GM12878 (cell line): ENCODE measurements around the gene HNF4A. TPM values are rescaled to one million over a fixed set of nuclear protein-coding genes. Genes with fewer than 3 reads are reported as not detected.

Experiments used
- ATAC-seq: fragments of 200-7000 bp; cut with Tn5 transposase; 3 replicates; pipeline ENCODE4 v1.9.1; 2020; ENCODE audit warnings: mild to moderate bottlenecking, moderate library complexity
- BruUV-seq: library from RNA; stranded (reverse); fragments of 400-500 nt; replicated peaks from 2 replicates; lab custom pipeline; 2021; lab: Mats Ljungman, UMichigan
- CTCF ChIA-PET: fragments of 300-600 bp; sonication (Branson Sonifier 250); formaldehyde crosslinking; extraction: SDS; loops from one replicate; lab custom pipeline; 2021; ENCODE audit warnings: inconsistent platforms; lab: Yijun Ruan, JAX
- POLR2A ChIA-PET: fragments of 350-600 bp; formaldehyde crosslinking; extraction: SDS; loops from one replicate; lab custom pipeline; 2021; ENCODE audit warnings: inconsistent platforms; lab: Charles Lee
- RAD21 ChIA-PET: fragments of 300-600 bp; sonication (Branson Sonifier 250); formaldehyde crosslinking; loops from one replicate; lab custom pipeline; 2023; ENCODE audit warnings: antibody characterized with exemption; ENCODE audit not compliant: unreplicated experiment; lab: Charles Lee
- SMC1A ChIA-PET: fragments of 300-600 bp; sonication (Branson Sonifier 250); formaldehyde crosslinking; loops from one replicate; lab custom pipeline; 2023; ENCODE audit not compliant: unreplicated experiment, uncharacterized antibody; lab: Charles Lee
- DNase-seq: peaks from one replicate; pipeline ENCODE4 v3.0.0-alpha.2; 2011; ENCODE audit warnings: low read depth, low spot score
- FAIRE-seq: peaks from 3 replicates; lab custom pipeline; 2011; peaks lifted over from hg19 to GRCh38; lab: Jason Lieb, UNC
- H2AFZ ChIP-seq: 2 replicates; pipeline ENCODE4 v1.6.0; 2011; ENCODE audit warnings: low read depth, low read length, control low read depth; ENCODE audit not compliant: control insufficient read depth
- H3K27ac ChIP-seq: 2 replicates; pipeline ENCODE4 v1.5.1; 2011; ENCODE audit warnings: control low read depth; ENCODE audit not compliant: control insufficient read depth, insufficient read depth
- H3K27me3 ChIP-seq, 2 experiments: replicated peaks in 1 of 2; 2 replicates each; pipeline versions ENCODE4 v1.6.0 to v1.6.1; 2011; ENCODE audit warnings: low read length in 1 of 2; ENCODE audit not compliant: control insufficient read depth in 2 of 2, insufficient read depth in 2 of 2
- H3K36me3 ChIP-seq, 2 experiments: 2 replicates each; pipeline ENCODE4 v1.5.1; 2011; ENCODE audit warnings: low read length in 1 of 2; ENCODE audit not compliant: control insufficient read depth in 2 of 2, insufficient read depth in 2 of 2
- H3K4me1 ChIP-seq: 2 replicates; pipeline ENCODE4 v1.6.1; 2011; ENCODE audit warnings: mild to moderate bottlenecking, low read length, moderate library complexity, mixed read lengths; ENCODE audit not compliant: control insufficient read depth, insufficient read depth
- H3K4me2 ChIP-seq: 2 replicates; pipeline ENCODE4 v1.6.0; 2011; ENCODE audit warnings: control low read depth; ENCODE audit not compliant: control insufficient read depth, insufficient read depth
- H3K4me3 ChIP-seq: fragments of 200-600 bp; sonication (generic); 2 replicates; pipeline ENCODE4 v1.5.1; 2016
- H3K79me2 ChIP-seq: 2 replicates; pipeline ENCODE4 v1.6.0; 2011; ENCODE audit warnings: low read length; ENCODE audit not compliant: control insufficient read depth, insufficient read depth
- H3K9ac ChIP-seq: 2 replicates; pipeline ENCODE4 v1.8.0; 2011; ENCODE audit warnings: low read length, control low read depth, mixed read lengths; ENCODE audit not compliant: control insufficient read depth, insufficient read depth
- H3K9me3 ChIP-seq: replicated peaks from 3 replicates; pipeline ENCODE4 v1.5.1; 2011; ENCODE audit warnings: mild to moderate bottlenecking, low read length; ENCODE audit not compliant: control insufficient read depth, insufficient read depth
- H4K20me1 ChIP-seq: 2 replicates; pipeline ENCODE4 v1.6.0; 2011; ENCODE audit not compliant: control insufficient read depth, insufficient read depth
- BACH1 ChIP-seq: fragments of 450-650 bp; IDR thresholded peaks from 2 replicates; pipeline ENCODE4 v1.6.1; 2017; ENCODE audit warnings: mild to moderate bottlenecking, borderline replicate concordance
- BCL11A ChIP-seq: IDR thresholded peaks from 2 replicates; pipeline ENCODE4 v1.6.1; 2011; ENCODE audit warnings: low read depth, low read length
- CHD1 ChIP-seq: IDR thresholded peaks from 2 replicates; pipeline ENCODE4 v1.6.1; 2012; ENCODE audit warnings: low read depth, low read length, improper control_type of control experiment
- E4F1 ChIP-seq: fragments of 450-650 bp; IDR thresholded peaks from 2 replicates; pipeline ENCODE4 v1.6.1; 2018; ENCODE audit warnings: borderline replicate concordance, mild to moderate bottlenecking; ENCODE audit not compliant: partially characterized antibody
- FOXK2 ChIP-seq: fragments of 450-650 bp; IDR thresholded peaks from 2 replicates; pipeline ENCODE4 v1.6.1; 2017; ENCODE audit warnings: mild to moderate bottlenecking, moderate library complexity
- GABPA ChIP-seq: IDR thresholded peaks from 2 replicates; pipeline ENCODE4 v1.6.1; 2014; ENCODE audit warnings: antibody characterized with exemption, low read depth, mild to moderate bottlenecking, inconsistent platforms
- HCFC1 ChIP-seq: fragments of 150-350 bp; IDR thresholded peaks from 2 replicates; pipeline ENCODE4 v1.6.1; 2014; ENCODE audit warnings: low read length
- IKZF1 ChIP-seq: fragments of 450-650 bp; conservative IDR thresholded peaks from 2 replicates; pipeline ENCODE4 v1.6.1; 2017; ENCODE audit warnings: antibody characterized with exemption, mild to moderate bottlenecking
- IRF3 ChIP-seq: fragments of 450-650 bp; IDR thresholded peaks from 2 replicates; pipeline ENCODE4 v1.6.1; 2014; ENCODE audit warnings: mild to moderate bottlenecking
- IRF5 ChIP-seq: fragments of 450-650 bp; IDR thresholded peaks from 2 replicates; pipeline ENCODE4 v1.6.1; 2017; ENCODE audit warnings: borderline replicate concordance
- POLR2A ChIP-seq: IDR thresholded peaks from 2 replicates; pipeline ENCODE4 v1.6.1; 2011; ENCODE audit warnings: low read depth, mild to moderate bottlenecking, low read length
- RAD21 ChIP-seq: IDR thresholded peaks from 2 replicates; pipeline ENCODE4 v1.6.1; 2011; ENCODE audit warnings: mild to moderate bottlenecking, low read depth, low read length, moderate library complexity; ENCODE audit not compliant: insufficient read depth
- SRF ChIP-seq, 2 experiments: IDR thresholded peaks; 2 replicates each; pipeline ENCODE4 v1.6.1; 2011; ENCODE audit warnings: low read depth in 2 of 2, low read length in 2 of 2, mild to moderate bottlenecking in 1 of 2, moderate library complexity in 1 of 2
- TAF1 ChIP-seq: IDR thresholded peaks from 2 replicates; pipeline ENCODE4 v1.6.1; 2011; ENCODE audit warnings: mild to moderate bottlenecking, low read depth, low read length, borderline replicate concordance
- TARDBP ChIP-seq: IDR thresholded peaks from 2 replicates; pipeline ENCODE4 v1.6.1; 2016; ENCODE audit warnings: borderline replicate concordance
- TCF12 ChIP-seq: IDR thresholded peaks from 2 replicates; pipeline ENCODE4 v1.6.1; 2011; ENCODE audit warnings: low read depth, mild to moderate bottlenecking, low read length
- YY1 ChIP-seq: IDR thresholded peaks from 2 replicates; pipeline ENCODE4 v1.6.1; 2011; ENCODE audit warnings: low read depth, mild to moderate bottlenecking, low read length
- ZBTB33 ChIP-seq: fragments of 450-650 bp; IDR thresholded peaks from 2 replicates; pipeline ENCODE4 v1.6.1; 2017; ENCODE audit warnings: mild to moderate bottlenecking
- ZNF217 ChIP-seq: fragments of 450-650 bp; IDR thresholded peaks from 2 replicates; pipeline ENCODE4 v1.6.1; 2017; ENCODE audit warnings: antibody characterized with exemption, mild to moderate bottlenecking
- WGBS: methylation state at CpG from one replicate; pipeline ENCODE4 v1.1.6; 2016; ENCODE audit warnings: low lambda C conversion rate; ENCODE audit not compliant: insufficient replicate concordance, insufficient coverage; ENCODE audit errors: missing lambda C conversion rate; 5-methylcytosine and 5-hydroxymethylcytosine counted together
- in situ Hi-C: fragments of 300-500 bp; cut with MboI; formaldehyde crosslinking; loops from 9 replicates; pipeline ENCODE4 v1.14.3; 2018; ENCODE audit warnings: mixed read lengths
- intact Hi-C: fragments of 100-400 bp; cut with micrococcal nuclease; formaldehyde crosslinking; loops from one replicate; pipeline ENCODE4 v1.14.2; 2022; ENCODE audit not compliant: unreplicated experiment
- polyA plus RNA-seq, 11 experiments: library from polyadenylated mRNA; depleted of rRNA in 4 of 11; unstranded in 6 of 11; stranded (reverse) in 5 of 11; fragments of >200 nt; fragmentation: Nextera tagmentation in 4 of 11; fragmentation: Illumina TruSeq in 1 of 11; extraction: Ambion mirVana in 4 of 11; extraction: Trizol in 1 of 11; gene quantifications; 1 replicate in 1 of 11; 2 replicates in 10 of 11; pipeline versions ENCODE4 v1.2.1 to v1.2.3, GENCODE V29; 2011 to 2016; ENCODE audit warnings: inconsistent platforms in 2 of 11, missing spikeins in 2 of 11, low read depth in 1 of 11
- total RNA-seq, 4 experiments: library from RNA; depleted of rRNA in 3 of 4; stranded (reverse); fragments of >200 nt in 3 of 4; fragmentation: Illumina TruSeq in 1 of 4; extraction: Trizol in 1 of 4; gene quantifications; 2 replicates each; pipeline versions ENCODE4 v1.2.1 to v1.2.3, GENCODE V29; 2013 to 2021

The HNF4A gene
- total and polyA plus RNA-seq, 10 of the 15 experiments (the other 5 are each of a cell fraction or from before 2014, with no cell fraction given) = 0.21 TPM; not detected in 9

GRCh38 chr20:44454306-44454963 lies 98.9 kb downstream of the HNF4A start (continued):
- TF ChIP-seq HCFC1 = no peak
- no peak for TF ChIP-seq YY1
- TF ChIP-seq TAF1 = no peak
- no peak for TF ChIP-seq IRF5
- no peak for TF ChIP-seq ZBTB33
- TF ChIP-seq SRF (IDR thresholded peaks at IDR 0.05; ENCODE audit: low read depth in 2 of 2, low read length in 2 of 2) = no peak
- no peak for TF ChIP-seq TCF12
- no peak for TF ChIP-seq IRF3

GRCh38 chr20:44455126-44455525 lies 99.6 kb downstream of the HNF4A start:
- Histone ChIP-seq H4K20me1 (no peaks in the 10 kb centered on the region), H3K4me3 (no peak overlapping the region), H3K4me2 (no peak overlapping the region), H3K9ac (no peak overlapping the region), H3K79me2 (no peaks in the 10 kb centered on the region), H3K36me3 (no peaks in the 10 kb centered on the region), H2AFZ (no peak overlapping the region), H3K9me3 (no peaks in the 10 kb centered on the region), H3K27me3 (no peaks in the 10 kb centered on the region; a peak in 1 of 4 replicates), H3K27ac (no peak overlapping the region), H3K4me1 (no peaks in the 10 kb centered on the region)
- in situ Hi-C loops (no loop called here), intact Hi-C loops (no loop called here)
- CTCF ChIA-PET = no interaction called here
- ATAC-seq = no peak
- no peak for FAIRE-seq
- 37% methylated on average over 3 of the region's 3 CpGs for whole genome bisulfite sequencing
- no peak for DNase-seq
- POLR2A ChIA-PET = no interaction called here
- RAD21 ChIA-PET = no interaction called here
- no TSS peak for BruUV-seq
- SMC1A ChIA-PET = no interaction called here
- TF ChIP-seq CHD1 (no peak), BACH1 (no peak), IKZF1 (no peak), FOXK2 (no peak), E4F1 (no peak), ZNF217 (no peak), RAD21 (no peak), POLR2A (no peak), BCL11A (no peak), TARDBP (no peak), GABPA (no peak)
